Activated T-cell treated with anti-CD3 and anti-CD28 coated beads for 1 hour (primary cell): ENCODE results near the gene SLC16A12.
"Not testable (repeated sequence)": the region's sequence is repeated elsewhere in the genome, so short reads cannot be mapped to it uniquely, and the experiment has no call there.

Experiments used
- DNase-seq: peaks from one replicate; pipeline ENCODE4 v3.0.0-alpha.2; 2020; ENCODE audit warnings: low read depth

SLC16A12 gene

DNA sequence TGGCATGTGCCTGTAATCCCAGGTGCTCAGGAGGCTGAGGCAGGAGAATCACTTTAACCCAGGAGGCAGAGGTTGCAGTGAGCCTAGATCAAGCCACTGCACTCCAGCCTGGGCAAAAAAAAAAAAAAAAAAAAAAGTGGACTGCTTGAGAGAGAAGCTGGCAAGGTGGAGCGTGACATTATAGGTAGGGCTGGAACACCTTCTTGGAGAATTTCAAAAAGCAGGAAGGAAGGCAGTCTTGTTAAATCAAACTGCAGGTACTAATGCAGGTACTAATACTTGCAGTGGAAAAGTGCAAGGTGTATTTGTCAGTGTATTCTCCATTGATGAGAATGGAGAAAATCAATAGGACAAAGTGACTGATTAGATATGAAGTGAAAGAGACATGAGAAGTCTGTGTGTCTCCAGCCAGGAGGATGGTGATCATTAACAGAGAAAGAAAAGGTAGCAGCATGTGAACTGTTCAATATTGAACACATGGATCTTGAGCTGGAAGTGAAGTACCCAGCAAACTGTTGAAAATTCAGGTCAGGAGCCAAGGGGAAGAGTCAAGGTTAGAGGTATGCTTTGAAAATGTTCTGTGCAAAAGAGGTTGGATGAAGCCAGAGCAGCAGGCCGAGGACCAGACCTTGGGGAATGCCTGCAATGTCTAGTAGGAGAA lies 12.6 kb upstream of the SLC16A12 start:
- no peak for DNase-seq

GRCh38 chr10:89546651-89547050 lies 11.3 kb upstream of the SLC16A12 start:
- DNase-seq, result not testable (repeated sequence)

DNA sequence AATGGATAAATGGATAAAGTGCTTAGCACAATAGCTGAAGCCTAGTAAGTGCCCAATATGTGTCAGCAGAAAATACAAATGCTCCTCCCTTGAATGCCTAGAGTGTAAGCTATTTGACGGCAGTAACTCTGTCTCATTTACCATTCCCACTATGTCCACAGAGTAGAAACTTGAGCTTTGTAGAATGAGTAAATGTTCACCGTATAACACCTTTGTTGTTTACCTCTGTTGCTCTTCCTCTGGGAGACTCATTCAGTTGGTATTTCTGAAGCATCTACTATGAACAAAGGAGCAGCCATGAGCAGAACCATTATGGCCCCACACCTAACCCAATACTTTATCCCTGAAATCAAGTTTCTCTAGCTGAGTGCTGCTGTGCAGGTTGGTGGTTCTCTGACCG lies 8.4 kb upstream of the SLC16A12 start:
- DNase-seq, result no peak

GRCh38 chr10:89540420-89540949 lies 5.1 kb upstream of the SLC16A12 start:
- no peak for DNase-seq

DNA sequence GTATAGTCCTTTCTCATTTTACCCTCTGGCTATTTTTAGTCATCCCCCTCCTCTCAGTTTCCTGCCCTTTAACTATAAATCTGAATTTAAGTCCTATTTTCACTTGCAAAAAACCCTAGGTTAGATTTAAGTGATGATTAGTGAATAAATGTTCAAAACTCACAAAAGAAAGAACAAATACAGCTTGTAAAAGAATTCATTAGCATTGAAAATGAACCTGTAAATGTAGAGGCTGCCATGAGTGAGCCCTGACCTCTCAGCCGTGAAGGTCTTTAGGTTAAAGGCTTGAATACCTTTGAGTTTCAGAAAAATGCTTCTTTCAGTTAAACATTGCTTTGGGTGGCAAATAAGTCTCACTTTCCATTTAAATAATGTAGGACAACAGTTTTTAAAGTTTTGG lies 2.0 kb upstream of the SLC16A12 start:
- DNase-seq, result no peak

DNA sequence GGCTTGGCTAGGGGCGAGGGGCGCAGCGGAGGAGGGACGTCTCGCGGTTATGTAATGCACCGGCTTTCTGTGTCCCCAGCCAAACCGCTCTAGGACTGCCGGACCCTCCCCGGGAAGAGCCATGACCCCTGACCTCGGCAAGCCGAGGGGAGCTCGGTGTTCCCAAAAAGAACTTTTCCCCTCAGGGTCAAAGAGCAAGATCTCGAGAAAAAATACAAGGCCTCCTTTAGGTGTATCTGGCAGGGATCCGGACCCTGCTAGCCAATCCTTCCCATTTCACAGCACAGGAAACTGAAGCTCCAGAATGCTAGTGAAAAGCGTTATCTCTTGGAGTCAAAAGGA lies 590 bp upstream of the SLC16A12 start:
- no peak for DNase-seq

DNA sequence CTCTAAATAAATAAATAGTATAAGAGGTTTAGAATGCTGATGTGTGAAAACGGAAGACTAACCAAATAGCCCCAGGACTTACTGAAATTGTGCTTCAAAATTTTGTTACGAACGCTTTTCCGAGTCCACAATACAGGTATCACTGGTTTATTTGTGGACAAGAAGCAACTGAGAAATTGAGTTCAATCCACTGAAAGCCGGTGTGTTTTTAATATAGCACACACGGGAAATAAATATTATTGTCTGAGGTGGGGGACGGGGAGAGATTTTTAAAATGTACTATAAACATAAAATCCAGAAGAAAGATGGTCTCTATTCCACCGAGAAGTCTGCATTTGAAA lies 598 bp downstream of the SLC16A12 start:
- no peak for DNase-seq

DNA sequence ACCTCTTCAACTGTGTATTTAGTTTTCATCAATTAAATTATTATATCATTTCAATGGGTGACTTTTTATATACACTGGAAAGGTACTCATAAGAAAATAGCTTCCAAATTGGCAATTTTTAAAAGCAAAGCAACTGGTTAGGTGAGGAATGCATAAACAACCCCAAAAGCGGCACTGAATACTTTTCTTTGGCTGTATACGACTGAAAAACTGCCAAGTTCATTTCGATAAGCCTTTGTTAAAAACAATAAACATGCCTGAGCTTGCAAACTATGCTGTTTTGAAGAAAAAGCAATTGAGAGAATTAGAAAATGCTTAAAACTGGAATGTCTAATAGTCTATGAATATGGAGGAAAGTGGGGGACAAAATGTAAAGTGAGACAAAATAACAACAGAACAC lies 2.9 kb downstream of the SLC16A12 start:
- DNase-seq, result no peak

GRCh38 chr10:89531359-89531758 lies 4.0 kb downstream of the SLC16A12 start:
- DNase-seq, result no peak

- not testable (repeated sequence) for DNase-seq
Observed at GRCh38 chr10:89529711-89530110, 5.7 kb downstream of the SLC16A12 start.

DNA sequence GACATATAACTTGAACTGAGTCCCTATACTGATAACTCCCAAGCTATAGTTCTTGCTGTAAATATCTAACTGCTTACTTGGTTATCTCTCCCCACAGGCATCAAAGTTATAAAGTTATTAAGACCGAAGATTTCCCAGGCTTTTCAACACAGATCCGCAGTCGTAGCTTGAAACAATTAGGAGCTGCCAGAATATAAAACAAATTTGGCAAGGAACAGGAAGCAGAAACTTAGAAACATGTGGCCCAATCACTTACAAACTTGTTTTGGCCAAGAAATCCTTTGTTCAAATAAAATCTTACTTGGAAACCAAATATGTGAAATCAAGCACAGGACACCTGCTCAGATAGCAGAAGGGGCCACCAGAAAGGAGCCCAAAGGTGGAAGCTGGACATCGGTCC lies 9.0 kb downstream of the SLC16A12 start:
- DNase-seq, result no peak

DNA sequence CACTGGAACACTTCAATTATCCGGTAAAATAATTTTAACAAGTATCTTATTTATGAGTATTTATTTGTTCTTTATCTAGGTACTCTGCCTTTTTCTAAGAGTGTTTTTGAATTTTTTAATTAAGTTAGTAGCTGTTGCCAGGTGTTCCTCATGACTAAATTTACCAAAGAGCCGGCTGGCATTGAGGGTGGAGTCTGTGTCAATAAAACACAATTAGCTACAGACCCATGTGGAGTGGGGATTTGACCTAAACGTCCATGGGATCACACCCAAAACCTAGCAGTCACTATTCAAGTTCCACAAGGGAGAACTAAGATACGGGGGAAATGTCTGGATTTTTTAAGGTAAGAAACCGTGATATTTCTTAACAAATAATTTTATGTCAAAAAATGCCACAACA lies 9.8 kb downstream of the SLC16A12 start:
- DNase-seq, result no peak

GRCh38 chr10:89524279-89524678 lies 11.1 kb downstream of the SLC16A12 start:
- DNase-seq, result no peak

- no peak for DNase-seq
Observed at GRCh38 chr10:89523274-89523673, 12.1 kb downstream of the SLC16A12 start.

- no peak for DNase-seq
Observed at GRCh38 chr10:89522463-89522862, 12.9 kb downstream of the SLC16A12 start.

DNA sequence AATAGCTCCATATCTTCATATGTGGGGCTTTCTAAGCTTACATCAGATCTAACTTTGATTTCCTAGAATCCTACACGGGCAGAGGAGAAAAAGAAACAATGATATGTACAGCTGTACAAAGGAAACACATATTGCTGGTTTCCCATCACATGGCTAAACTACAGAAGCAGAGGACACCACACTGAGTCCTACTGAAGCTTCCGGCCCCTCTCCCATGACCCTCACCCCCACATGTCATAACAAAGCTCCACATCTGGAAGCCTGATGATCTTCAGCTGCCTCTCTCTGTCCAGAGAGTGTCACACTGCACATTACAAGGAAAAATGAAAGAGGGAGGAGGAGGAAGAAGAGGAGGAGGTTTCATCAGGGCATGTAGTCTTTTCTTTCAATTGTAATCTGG lies 14.0 kb downstream of the SLC16A12 start:
- no peak for DNase-seq

GRCh38 chr10:89520706-89521105 lies 14.7 kb downstream of the SLC16A12 start:
- no peak for DNase-seq

- no peak for DNase-seq
Observed at GRCh38 chr10:89518876-89519842, 16.2 kb downstream of the SLC16A12 start.

DNA sequence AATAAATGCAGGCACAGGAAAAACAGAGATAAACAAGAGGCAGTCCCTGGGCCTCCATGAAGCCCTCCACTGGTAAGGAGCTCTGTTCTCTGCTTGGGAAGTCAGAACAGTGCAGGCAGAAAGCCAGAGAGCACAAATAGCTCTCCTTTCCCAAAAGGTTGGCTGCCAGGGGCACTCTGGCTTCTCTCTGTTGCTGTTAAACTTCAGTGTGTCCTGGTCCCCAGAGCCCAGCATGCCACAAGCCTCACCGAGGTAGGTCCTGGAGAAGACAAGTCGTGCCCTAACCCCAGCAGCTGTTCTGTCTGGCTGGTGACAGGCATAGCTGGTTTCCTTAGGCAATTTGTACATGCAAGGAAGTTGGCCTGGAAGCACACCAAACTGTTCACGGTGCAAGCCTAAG lies 17.3 kb downstream of the SLC16A12 start:
- DNase-seq, result no peak

DNA sequence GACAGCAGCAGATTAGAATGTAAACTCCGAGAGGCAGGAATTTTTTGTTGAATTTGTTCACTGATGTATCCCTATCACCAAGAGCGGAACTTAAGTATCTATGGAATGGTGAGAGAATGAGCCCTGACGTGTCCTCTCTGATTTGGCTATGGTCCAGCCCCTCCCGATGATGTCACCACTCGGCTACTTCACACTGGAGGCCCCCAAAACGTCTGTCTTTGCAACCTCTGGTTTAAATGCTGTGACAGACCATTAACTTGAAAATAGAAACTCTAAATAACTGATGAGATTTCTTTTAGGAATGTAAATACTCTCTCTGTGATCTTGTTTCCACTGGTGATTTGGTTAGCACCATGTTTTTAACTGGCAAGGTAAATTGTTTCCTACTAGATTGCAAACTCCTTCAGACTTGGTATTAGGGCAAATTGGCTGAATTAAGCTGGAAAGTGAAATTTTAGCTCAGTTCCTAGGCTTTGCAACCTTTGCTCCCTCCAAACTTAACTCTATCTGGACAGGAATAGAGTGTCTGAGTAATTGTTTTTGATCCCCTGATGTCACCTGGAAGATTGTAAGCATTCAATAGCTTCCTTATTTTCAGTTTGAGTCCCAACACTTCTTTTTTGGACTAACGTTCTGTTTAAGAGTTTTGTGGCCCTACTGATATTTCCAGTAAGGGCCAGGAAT lies 19.1 kb downstream of the SLC16A12 start:
- no peak for DNase-seq

DNA sequence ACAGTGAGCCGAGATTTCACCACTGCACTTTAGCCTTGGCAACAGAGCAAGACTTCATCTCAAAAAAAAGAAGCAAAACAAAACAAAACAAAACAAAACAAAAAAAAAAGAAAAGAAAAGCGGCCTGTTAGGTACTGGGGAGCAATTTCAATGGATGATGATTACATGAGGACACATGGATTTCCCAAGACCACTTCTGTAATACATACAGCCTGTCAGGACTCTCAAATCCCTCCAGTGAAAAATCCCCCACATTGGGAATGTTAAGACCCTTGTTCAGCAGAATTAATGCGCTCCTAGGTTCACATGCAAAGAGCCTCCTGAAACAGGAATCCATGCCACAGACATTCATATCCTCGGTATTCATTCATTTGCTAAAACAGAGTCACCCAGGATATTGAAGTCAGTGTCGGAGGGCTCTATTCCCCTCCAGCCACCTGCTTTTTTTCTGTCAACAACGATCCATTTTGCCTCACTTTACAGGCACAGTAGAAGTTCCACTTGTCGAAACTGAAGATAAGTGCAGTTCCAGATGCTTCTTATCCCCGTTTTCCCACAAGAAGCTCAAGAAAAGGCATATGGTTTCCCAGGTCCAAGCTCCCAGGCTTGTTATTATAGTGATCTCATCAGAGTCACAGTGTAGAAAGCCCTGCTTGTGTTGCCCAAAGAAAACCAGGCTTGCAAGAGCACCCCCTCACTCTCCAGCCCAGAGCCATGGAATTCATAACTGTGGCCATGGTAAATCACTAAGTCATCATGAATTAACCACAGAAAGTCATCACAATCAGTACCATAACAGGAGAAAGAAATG lies 20.2 kb downstream of the SLC16A12 start:
- no peak for DNase-seq

DNA sequence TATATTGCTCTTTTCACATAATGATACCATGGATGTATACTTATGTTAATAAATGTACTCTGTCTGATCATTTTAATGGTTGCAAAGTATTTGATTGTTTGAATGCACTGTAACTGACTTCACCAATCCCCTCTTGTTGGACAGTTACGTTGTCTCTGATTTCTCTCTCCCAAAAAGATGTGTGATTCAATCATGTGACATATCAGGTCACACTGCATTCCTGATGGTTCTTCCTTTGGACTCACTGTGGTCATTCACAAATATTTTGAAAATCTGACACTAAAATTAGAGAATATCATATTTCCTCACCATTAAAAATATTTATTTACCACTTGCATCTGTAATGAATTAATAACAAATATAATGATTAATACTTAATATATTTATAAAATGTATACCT lies 22.2 kb downstream of the SLC16A12 start:
- no peak for DNase-seq
